H9 (cell line): ENCODE results near the gene ZNF791. TPM values are rescaled to one million over a fixed set of nuclear protein-coding genes. Genes with fewer than 3 reads are reported as not detected.
"Not testable (repeated sequence)": the region's sequence is repeated elsewhere in the genome, so short reads cannot be mapped to it uniquely, and the experiment has no call there.

Experiments used
- DNase-seq: peaks from one replicate; pipeline ENCODE4 v3.0.0-alpha.2; 2017
- H2AFZ ChIP-seq: one replicate; pipeline ENCODE4 v1.6.1; 2013; ENCODE audit warnings: mild to moderate bottlenecking, low read length, control low read depth, moderate library complexity
- H2AK5ac ChIP-seq: 2 replicates; pipeline ENCODE4 v1.6.1; 2013; ENCODE audit warnings: low read length, control low read depth, mixed read lengths; ENCODE audit not compliant: insufficient read length
- H2BK120ac ChIP-seq: one replicate; pipeline ENCODE4 v1.6.1; 2013; ENCODE audit warnings: low read depth, mild to moderate bottlenecking, low read length, control low read depth, inconsistent platforms; ENCODE audit not compliant: poor library complexity, severe bottlenecking
- H2BK12ac ChIP-seq: 2 replicates; pipeline ENCODE4 v1.6.1; 2013; ENCODE audit warnings: low read length, control low read depth, mixed read lengths, low read depth; ENCODE audit not compliant: insufficient read length
- H2BK15ac ChIP-seq: 2 replicates; pipeline ENCODE4 v1.6.1; 2013; ENCODE audit warnings: low read depth, low read length, control low read depth
- H2BK20ac ChIP-seq: one replicate; pipeline ENCODE4 v1.6.1; 2013; ENCODE audit warnings: low read depth, mild to moderate bottlenecking, low read length, control low read depth, inconsistent platforms; ENCODE audit not compliant: poor library complexity, severe bottlenecking
- H2BK5ac ChIP-seq: 2 replicates; pipeline ENCODE4 v1.6.1; 2013; ENCODE audit warnings: low read length, control low read depth, mixed read lengths; ENCODE audit not compliant: insufficient read length
- H3K14ac ChIP-seq: 2 replicates; pipeline ENCODE4 v1.6.1; 2013; ENCODE audit warnings: low read length, control low read depth; ENCODE audit not compliant: insufficient read depth
- H3K18ac ChIP-seq: 2 replicates; pipeline ENCODE4 v1.6.1; 2013; ENCODE audit warnings: low read depth, mild to moderate bottlenecking, mixed read lengths, low read length, control low read depth; ENCODE audit not compliant: insufficient read length
- H3K23ac ChIP-seq: 2 replicates; pipeline ENCODE4 v1.6.1; 2013; ENCODE audit warnings: low read length, control low read depth, mixed read lengths, low read depth; ENCODE audit not compliant: insufficient read length
- H3K23me2 ChIP-seq: 2 replicates; pipeline ENCODE4 v1.6.1; 2013; ENCODE audit warnings: low read depth, mild to moderate bottlenecking, mixed read lengths, low read length, control low read depth; ENCODE audit not compliant: insufficient read length, poor library complexity, severe bottlenecking
- H3K27ac ChIP-seq: 2 replicates; pipeline ENCODE4 v1.5.1; 2013; ENCODE audit warnings: low read length, control low read depth, mixed read lengths, low read depth; ENCODE audit not compliant: insufficient read length
- H3K27me3 ChIP-seq: 2 replicates; pipeline ENCODE4 v1.6.1; 2013; ENCODE audit warnings: low read length, control low read depth, inconsistent platforms; ENCODE audit not compliant: insufficient read depth
- H3K4ac ChIP-seq: 2 replicates; pipeline ENCODE4 v1.6.1; 2013; ENCODE audit warnings: low read depth, mild to moderate bottlenecking, control low read depth, inconsistent platforms, low read length, moderate library complexity
- H3K4me1 ChIP-seq: 2 replicates; pipeline ENCODE4 v1.6.1; 2013; ENCODE audit warnings: low read length, control low read depth, inconsistent platforms; ENCODE audit not compliant: insufficient read depth
- H3K4me2 ChIP-seq: 2 replicates; pipeline ENCODE4 v1.6.1; 2013; ENCODE audit warnings: low read length, control low read depth, mixed read lengths; ENCODE audit not compliant: insufficient read length, insufficient read depth
- H3K56ac ChIP-seq: 2 replicates; pipeline ENCODE4 v1.6.1; 2013; ENCODE audit warnings: low read depth, mild to moderate bottlenecking, mixed read lengths, low read length, control low read depth; ENCODE audit not compliant: insufficient read length
- H3K79me1 ChIP-seq: 2 replicates; pipeline ENCODE4 v1.6.1; 2013; ENCODE audit warnings: low read depth, mild to moderate bottlenecking, moderate library complexity, low read length, control low read depth, inconsistent platforms; ENCODE audit not compliant: insufficient read depth, poor library complexity, severe bottlenecking
- H3K79me2 ChIP-seq: 2 replicates; pipeline ENCODE4 v1.6.1; 2013; ENCODE audit warnings: low read length, control low read depth, inconsistent platforms; ENCODE audit not compliant: insufficient read depth
- H3K9ac ChIP-seq: 2 replicates; pipeline ENCODE4 v1.6.1; 2013; ENCODE audit warnings: low read length, control low read depth, mixed read lengths; ENCODE audit not compliant: insufficient read length; ENCODE audit errors: extremely low read depth
- H3K9me3 ChIP-seq: one replicate; pipeline ENCODE4 v1.6.1; 2013; ENCODE audit warnings: low read depth, low read length, inconsistent platforms; ENCODE audit not compliant: control insufficient read depth
- H3T11ph ChIP-seq: one replicate; pipeline ENCODE4 v1.6.1; 2013; ENCODE audit warnings: mild to moderate bottlenecking, low read length, control low read depth, inconsistent platforms
- H4K20me1 ChIP-seq: one replicate; pipeline ENCODE4 v1.6.1; 2013; ENCODE audit not compliant: control insufficient read depth, insufficient read length, insufficient read depth
- H4K5ac ChIP-seq: 2 replicates; pipeline ENCODE4 v1.6.1; 2013; ENCODE audit warnings: low read depth, mild to moderate bottlenecking, mixed read lengths, low read length, control low read depth; ENCODE audit not compliant: insufficient read length
- H4K8ac ChIP-seq: replicated peaks from 2 replicates; pipeline ENCODE4 v1.6.1; 2013; ENCODE audit warnings: low read length, control low read depth, mixed read lengths, low read depth; ENCODE audit not compliant: insufficient read length
- H4K91ac ChIP-seq: 2 replicates; pipeline ENCODE4 v1.6.1; 2013; ENCODE audit warnings: low read depth, mild to moderate bottlenecking, moderate library complexity, mixed read lengths, low read length, control low read depth; ENCODE audit not compliant: insufficient read length
- H3K27ac Mint-ChIP-seq, 3 experiments: 2 replicates in 2 of 3; 3 replicates in 1 of 3; pipeline ENCODE4 v1.8.0; 2020 to 2021; ENCODE audit warnings: mixed read lengths in 3 of 3, mild to moderate bottlenecking in 1 of 3, moderate library complexity in 1 of 3
- H3K27me3 Mint-ChIP-seq: 2 replicates; pipeline ENCODE4 v1.8.0; 2021; ENCODE audit warnings: low read depth, mild to moderate bottlenecking, moderate library complexity, mixed read lengths
- H3K36me3 Mint-ChIP-seq, 3 experiments: 2 replicates in 2 of 3; 3 replicates in 1 of 3; pipeline ENCODE4 v1.8.0; 2020 to 2021; ENCODE audit warnings: low read depth in 3 of 3, mixed read lengths in 3 of 3; ENCODE audit not compliant: insufficient read depth in 1 of 3
- H3K4me1 Mint-ChIP-seq, 2 experiments: 2 replicates each; pipeline ENCODE4 v1.8.0; 2020; ENCODE audit warnings: mixed read lengths in 2 of 2
- H3K4me3 Mint-ChIP-seq, 2 experiments: 2 replicates in 1 of 2; 3 replicates in 1 of 2; pipeline ENCODE4 v1.8.0; 2020 to 2021; ENCODE audit warnings: mild to moderate bottlenecking in 2 of 2, mixed read lengths in 2 of 2, moderate library complexity in 1 of 2
- H3K9me3 Mint-ChIP-seq, 2 experiments: 2 replicates in 1 of 2; 3 replicates in 1 of 2; pipeline ENCODE4 v1.8.0; 2020; ENCODE audit warnings: mild to moderate bottlenecking in 2 of 2, mixed read lengths in 2 of 2, moderate library complexity in 1 of 2
- CTCF ChIP-seq: fragments of 200-600 bp; sonication (generic); conservative IDR thresholded peaks from 3 replicates; pipeline ENCODE4 v1.8.0; 2021; ENCODE audit warnings: antibody characterized with exemption, mild to moderate bottlenecking
- WGBS: extraction: QIAGEN DNeasy Blood & Tissue Kit; methylation state at CpG from one replicate; pipeline ENCODE4 v1.1.7; 2013; ENCODE audit warnings: missing lambda C conversion rate, low lambda C conversion rate, mixed read lengths; ENCODE audit not compliant: insufficient read length; ENCODE audit errors: extremely low coverage; 5-methylcytosine and 5-hydroxymethylcytosine counted together
- total RNA-seq: library from RNA; stranded (reverse); gene quantifications from 2 replicates; pipeline ENCODE4 v1.2.1, GENCODE V29; 2021

The ZNF791 gene
- total RNA-seq, 1 experiment from 2014 or later: 20.2 TPM

- H3K4ac ChIP-seq: no peak overlapping the region
- no peak for TF ChIP-seq CTCF
- no peak overlapping the region for H3K56ac ChIP-seq
- H3K79me2 ChIP-seq: peaks cover 20% of the 10 kb centered on the region; the same call in 1 of the 2 replicates
- H4K5ac ChIP-seq: no peak overlapping the region
- H2BK5ac ChIP-seq: no peak overlapping the region
- H3T11ph ChIP-seq: no peak overlapping the region
- H2BK15ac ChIP-seq: no peak overlapping the region
- no peak overlapping the region for H3K4me2 ChIP-seq
- H3K14ac ChIP-seq: no peak overlapping the region
- peaks cover 47 to 50% (median 47%) of the 10 kb centered on the region in 3 experiments for H3K36me3 Mint-ChIP-seq
- no peak overlapping the region for H3K23ac ChIP-seq
- H3K9me3 ChIP-seq: no peaks in the 10 kb centered on the region
- no peaks in the 10 kb centered on the region for H3K27me3 ChIP-seq
- H4K8ac ChIP-seq: no peak overlapping the region
- peaks cover 9% of the 10 kb centered on the region for H3K79me1 ChIP-seq
- no peaks in the 10 kb centered on the region for H3K27me3 Mint-ChIP-seq
- no peaks in the 10 kb centered on the region for H3K4me1 ChIP-seq
- no peak overlapping the region for H2BK120ac ChIP-seq
- 0 out of 4 replicates have a peak, but pooled peaks cover 0 to 3% of the 10 kb centered on the region in 2 experiments for H3K4me1 Mint-ChIP-seq
- no peak overlapping the region for H2AK5ac ChIP-seq
- H3K27ac Mint-ChIP-seq: no peak overlapping the region
- no peaks in the 10 kb centered on the region for H4K20me1 ChIP-seq
- no peak overlapping the region for H3K27ac ChIP-seq
- no peak overlapping the region for H3K9ac ChIP-seq
- no peak overlapping the region for H2AFZ ChIP-seq
- H3K23me2 ChIP-seq: no peaks in the 10 kb centered on the region
- H3K18ac ChIP-seq: no peak overlapping the region
- WGBS: no CpG with 5 or more reads among the region's 4 CpGs
- no peak overlapping the region for H2BK20ac ChIP-seq
- H3K4me3 Mint-ChIP-seq: no peak overlapping the region
- H2BK12ac ChIP-seq: no peak overlapping the region
- DNase-seq: no peak
- H4K91ac ChIP-seq: no peak overlapping the region
- peaks cover 10 to 25% of the 10 kb centered on the region in 2 experiments; a peak in 4 of 5 replicates for H3K9me3 Mint-ChIP-seq
Observed at GRCh38 chr19:12617646-12618045, 6.9 kb downstream of the ZNF791 start.

- H3K18ac ChIP-seq, H2BK5ac ChIP-seq, H2AK5ac ChIP-seq, H3K23me2 ChIP-seq, DNase-seq, H3K27me3 Mint-ChIP-seq, H3K27ac ChIP-seq, H2AFZ ChIP-seq, H3K79me2 ChIP-seq, H4K91ac ChIP-seq, H2BK20ac ChIP-seq, H3K9me3 ChIP-seq, H2BK120ac ChIP-seq, H3K23ac ChIP-seq, H4K20me1 ChIP-seq, H4K5ac ChIP-seq, H3K27ac Mint-ChIP-seq, H3K4me1 ChIP-seq, H3K27me3 ChIP-seq, H3T11ph ChIP-seq, H3K4ac ChIP-seq, H3K4me2 ChIP-seq, H2BK12ac ChIP-seq, H3K79me1 ChIP-seq, H2BK15ac ChIP-seq, H4K8ac ChIP-seq, H3K56ac ChIP-seq, H3K14ac ChIP-seq, H3K4me1 Mint-ChIP-seq, H3K4me3 Mint-ChIP-seq, H3K9ac ChIP-seq: not testable (repeated sequence)
- peaks cover 57 to 60% (median 60%) of the 10 kb centered on the region in 3 experiments for H3K36me3 Mint-ChIP-seq
- no CpG with 5 or more reads among the region's 26 CpGs for WGBS
- peaks cover 23 to 45% of the 10 kb centered on the region in 2 experiments for H3K9me3 Mint-ChIP-seq
Observed at GRCh38 chr19:12621253-12622024, 10.7 kb downstream of the ZNF791 start.
